CD8-positive, alpha-beta memory T cell (primary cell): ENCODE measurements around the gene ZNF274. TPM values are rescaled to one million over a fixed set of nuclear protein-coding genes. Genes with fewer than 3 reads are reported as not detected.

Experiments used
- CTCF ChIA-PET: fragments of 350-600 bp; sonication (Branson Sonifier 250); formaldehyde crosslinking; loops from one replicate; lab custom pipeline; 2021; ENCODE audit warnings: antibody characterized with exemption; lab: Charles Lee
- POLR2A ChIA-PET: fragments of 350-600 bp; sonication (Branson Sonifier 250); formaldehyde crosslinking; loops from one replicate; lab custom pipeline; 2021; ENCODE audit warnings: antibody characterized with exemption; lab: Charles Lee
- DNase-seq, 5 donors: peaks; one replicate each; pipeline versions ENCODE4 v3.0.0 to v3.0.0-alpha.2; 2020 to 2022; ENCODE audit warnings: mixed read lengths in 1 of 5
- H3K27ac ChIP-seq: one replicate; pipeline ENCODE4 v1.7.0; 2013; ENCODE audit warnings: low read depth, mild to moderate bottlenecking, low read length, moderate library complexity
- H3K27me3 ChIP-seq: 2 replicates; pipeline ENCODE4 v1.7.0; 2013; ENCODE audit warnings: low read length, mild to moderate bottlenecking; ENCODE audit not compliant: insufficient read depth, poor library complexity, severe bottlenecking
- H3K36me3 ChIP-seq: 2 replicates; pipeline ENCODE4 v1.7.0; 2013; ENCODE audit warnings: mild to moderate bottlenecking, low read length, moderate library complexity; ENCODE audit not compliant: insufficient read depth
- H3K4me1 ChIP-seq: 2 replicates; pipeline ENCODE4 v1.7.0; 2013; ENCODE audit warnings: mild to moderate bottlenecking, low read length, moderate library complexity; ENCODE audit not compliant: insufficient read depth
- H3K4me3 ChIP-seq: 2 replicates; pipeline ENCODE4 v1.7.0; 2013; ENCODE audit warnings: mild to moderate bottlenecking, low read length
- H3K9me3 ChIP-seq: 2 replicates; pipeline ENCODE4 v1.7.0; 2013; ENCODE audit warnings: mild to moderate bottlenecking, low read length
- H3K27ac Mint-ChIP-seq, 8 donors: one replicate each; pipeline ENCODE4 v1.8.0; 2020 to 2021; ENCODE audit warnings: mixed read lengths in 8 of 8, mild to moderate bottlenecking in 6 of 8, inconsistent platforms in 3 of 8, moderate library complexity in 3 of 8
- H3K27me3 Mint-ChIP-seq, 2 donors: one replicate each; pipeline ENCODE4 v1.8.0; 2020 to 2021; ENCODE audit warnings: mixed read lengths in 2 of 2, mild to moderate bottlenecking in 1 of 2, moderate library complexity in 1 of 2
- H3K36me3 Mint-ChIP-seq, 3 donors: one replicate each; pipeline ENCODE4 v1.8.0; 2020 to 2021; ENCODE audit warnings: mixed read lengths in 3 of 3, inconsistent platforms in 1 of 3, mild to moderate bottlenecking in 1 of 3
- H3K4me1 Mint-ChIP-seq, 3 donors: one replicate each; pipeline ENCODE4 v1.8.0; 2020 to 2021; ENCODE audit warnings: mixed read lengths in 3 of 3, inconsistent platforms in 1 of 3, mild to moderate bottlenecking in 1 of 3
- H3K4me3 Mint-ChIP-seq, 7 donors: one replicate each; pipeline ENCODE4 v1.8.0; 2020 to 2021; ENCODE audit warnings: mixed read lengths in 7 of 7, mild to moderate bottlenecking in 6 of 7, moderate library complexity in 4 of 7, inconsistent platforms in 2 of 7
- H3K9me3 Mint-ChIP-seq, 5 donors: one replicate each; pipeline ENCODE4 v1.8.0; 2020 to 2022; ENCODE audit warnings: mixed read lengths in 5 of 5, mild to moderate bottlenecking in 3 of 5, moderate library complexity in 2 of 5, inconsistent platforms in 1 of 5
- polyA plus RNA-seq: library from polyadenylated mRNA; unstranded; fragments of 300-500 nt; fragmentation: Illumina TruSeq; gene quantifications from one replicate; pipeline ENCODE4 v1.2.3, GENCODE V29; 2021
- total RNA-seq, 2 experiments: library from RNA; stranded (reverse); gene quantifications; one replicate each; pipeline ENCODE4 v1.2.3, GENCODE V29; 2021

The ZNF274 gene
- total and polyA plus RNA-seq, 3 experiments from 2014 or later = 23.4 to 32.0 (median 25.9) TPM

GRCh38 chr19:58217069-58217481 lies 34.2 kb downstream of the ZNF274 start:
- H3K4me1 ChIP-seq = no peaks in the 10 kb centered on the region
- no peak overlapping the region for H3K4me3 Mint-ChIP-seq
- CTCF ChIA-PET = no interaction called here
- H3K27me3 ChIP-seq = no peaks in the 10 kb centered on the region
- POLR2A ChIA-PET = no interaction called here
- H3K27ac ChIP-seq = no peak overlapping the region
- no peaks in the 10 kb centered on the region for H3K4me1 Mint-ChIP-seq
- H3K36me3 ChIP-seq = peaks cover 9% of the 10 kb centered on the region
- H3K27me3 Mint-ChIP-seq = no peaks in the 10 kb centered on the region
- DNase-seq = no peak
- H3K9me3 Mint-ChIP-seq = peaks cover 36 to 72% (median 60%) of the 10 kb centered on the region in 5 donors
- peaks cover 10 to 18% (median 17%) of the 10 kb centered on the region in 3 donors for H3K36me3 Mint-ChIP-seq
- H3K9me3 ChIP-seq = peaks cover 52% of the 10 kb centered on the region
- H3K4me3 ChIP-seq = no peak overlapping the region
- H3K27ac Mint-ChIP-seq = no peak overlapping the region

- Mint-ChIP-seq H3K4me1 (no peaks in the 10 kb centered on the region), H3K36me3 (peaks cover 3 to 13% (median 12%) of the 10 kb centered on the region in 3 donors), H3K9me3 (peaks cover 33 to 70% (median 56%) of the 10 kb centered on the region in 5 donors), H3K4me3 (no peak overlapping the region), H3K27ac (no peak overlapping the region), H3K27me3 (no peaks in the 10 kb centered on the region)
- Histone ChIP-seq H3K4me3 (no peak overlapping the region), H3K36me3 (peaks cover 2% of the 10 kb centered on the region), H3K9me3 (peaks cover 45% of the 10 kb centered on the region), H3K27ac (no peak overlapping the region), H3K27me3 (no peaks in the 10 kb centered on the region), H3K4me1 (no peaks in the 10 kb centered on the region)
- DNase-seq = no peak
- ChIA-PET CTCF (no interaction called here), POLR2A (no interaction called here)
Observed at GRCh38 chr19:58217607-58218391, 34.9 kb downstream of the ZNF274 start.

- Mint-ChIP-seq H3K9me3 (peaks cover 23 to 66% (median 48%) of the 10 kb centered on the region in 5 donors), H3K27ac (no peak overlapping the region), H3K4me1 (no peaks in the 10 kb centered on the region), H3K4me3 (no peak overlapping the region), H3K36me3 (peaks cover 2 to 6% (median 4%) of the 10 kb centered on the region in 3 donors), H3K27me3 (no peaks in the 10 kb centered on the region)
- Histone ChIP-seq H3K4me3 (no peak overlapping the region), H3K27me3 (no peaks in the 10 kb centered on the region), H3K36me3 (no peaks in the 10 kb centered on the region), H3K27ac (no peak overlapping the region), H3K9me3 (peaks cover 35% of the 10 kb centered on the region), H3K4me1 (no peaks in the 10 kb centered on the region)
- ChIA-PET POLR2A (no interaction called here), CTCF (interaction anchor here (0.6 kb wide), 1 partner anchor 12 kb away, joined by 3 read pairs; no protein-coding TSS in a partner anchor)
- peak in 4 of 5 donors; percentile 6 to 53 (median 20) for DNase-seq
Observed at GRCh38 chr19:58218899-58219298, 36.0 kb downstream of the ZNF274 start.

- peak overlapping the region; percentile 66 for H3K4me3 ChIP-seq
- no peak for DNase-seq
- peaks cover 20% of the 10 kb centered on the region for H3K36me3 ChIP-seq
- H3K9me3 ChIP-seq = no peaks in the 10 kb centered on the region
- Mint-ChIP-seq H3K27ac (peak overlapping the region; percentile 29 to 93 (median 82)), H3K9me3 (peaks cover 8 to 42% (median 13%) of the 10 kb centered on the region in 5 donors), H3K36me3 (peaks cover 29 to 47% (median 44%) of the 10 kb centered on the region in 3 donors), H3K4me1 (peaks cover 30 to 40% (median 34%) of the 10 kb centered on the region in 3 donors), H3K27me3 (peaks cover 0 to 1% of the 10 kb centered on the region in 2 donors), H3K4me3 (peak overlapping the region; percentile 87 to 98 (median 95))
- ChIA-PET CTCF (interaction anchor here (0.9 to 1.1 kb wide), 2 partner anchors 128 to 410 kb away, joined by 3 read pairs; no protein-coding TSS in a partner anchor), POLR2A (interaction anchor here (1.3 kb wide), 1 partner anchor 44 kb away, joined by 7 read pairs; the partner anchor contains the start of gene ZNF274)
- peaks cover 11% of the 10 kb centered on the region for H3K4me1 ChIP-seq
- peak overlapping the region; percentile 55 for H3K27ac ChIP-seq
- no peaks in the 10 kb centered on the region for H3K27me3 ChIP-seq
Observed at GRCh38 chr19:58227964-58228584, 45.2 kb downstream of the ZNF274 start.

GRCh38 chr19:58228585-58229254 lies 45.9 kb downstream of the ZNF274 start, which contains the start of gene ZNF544:
ZNF544 (plus strand) TSS chr19:58228914; CDS start chr19:58244024, 15,110 bp downstream.
- no peaks in the 10 kb centered on the region for H3K9me3 ChIP-seq
- H3K36me3 Mint-ChIP-seq = peaks cover 34 to 54% (median 50%) of the 10 kb centered on the region in 3 donors
- H3K4me1 Mint-ChIP-seq = peaks cover 33 to 46% (median 41%) of the 10 kb centered on the region in 3 donors
- H3K4me3 ChIP-seq = peak within 1 kb of the TSS; percentile 66
- peaks cover 11% of the 10 kb centered on the region for H3K4me1 ChIP-seq
- no peaks in the 10 kb centered on the region for H3K27me3 ChIP-seq
- H3K27ac ChIP-seq = peak within 1 kb of the TSS; percentile 55
- DNase-seq = peak; percentile 18 to 62 (median 36)
- peak within 1 kb of the TSS; percentile 87 to 98 (median 95) for H3K4me3 Mint-ChIP-seq
- H3K27me3 Mint-ChIP-seq = peaks cover 0 to 1% of the 10 kb centered on the region in 2 donors
- H3K9me3 Mint-ChIP-seq = peaks cover 10 to 44% (median 15%) of the 10 kb centered on the region in 5 donors
- H3K36me3 ChIP-seq = peaks cover 22% of the 10 kb centered on the region
- H3K27ac Mint-ChIP-seq = peak within 1 kb of the TSS; percentile 29 to 93 (median 82)
- POLR2A ChIA-PET = interaction anchor here (1.3 kb wide), 1 partner anchor 45 kb away, joined by 7 read pairs; the partner anchor contains the start of gene ZNF274
- CTCF ChIA-PET = interaction anchor here (0.9 to 1.1 kb wide), 3 partner anchors 17 to 411 kb away, joined by 3 to 4 read pairs (median 3); no protein-coding TSS in a partner anchor

- Mint-ChIP-seq H3K36me3 (peaks cover 39 to 59% (median 55%) of the 10 kb centered on the region in 3 donors), H3K27ac (peak overlapping the region in 6 of 8 donors; percentile 27 to 93 (median 79)), H3K4me1 (peaks cover 38 to 51% (median 45%) of the 10 kb centered on the region in 3 donors), H3K4me3 (peak overlapping the region; percentile 87 to 98 (median 95)), H3K27me3 (peaks cover 0 to 1% of the 10 kb centered on the region in 2 donors), H3K9me3 (peaks cover 10 to 43% (median 15%) of the 10 kb centered on the region in 5 donors)
- H3K27me3 ChIP-seq = no peaks in the 10 kb centered on the region
- H3K4me3 ChIP-seq = peak overlapping the region; percentile 44
- DNase-seq = peak in 2 of 5 donors; percentile 12 to 14
- no peaks in the 10 kb centered on the region for H3K9me3 ChIP-seq
- peaks cover 11% of the 10 kb centered on the region for H3K4me1 ChIP-seq
- CTCF ChIA-PET = interaction anchor here (0.9 to 1.0 kb wide), 2 partner anchors 18 to 77 kb away, joined by 3 to 4 read pairs; no protein-coding TSS in a partner anchor
- H3K27ac ChIP-seq = peak overlapping the region; percentile 55
- POLR2A ChIA-PET = no interaction called here
- H3K36me3 ChIP-seq = peaks cover 27% of the 10 kb centered on the region
Observed at GRCh38 chr19:58229255-58229639, 46.4 kb downstream of the ZNF274 start.

- Mint-ChIP-seq H3K36me3 (peaks cover 43 to 84% (median 80%) of the 10 kb centered on the region in 3 donors), H3K27me3 (peaks cover 0 to 2% of the 10 kb centered on the region in 2 donors), H3K9me3 (peaks cover 7 to 85% (median 44%) of the 10 kb centered on the region in 5 donors), H3K4me3 (no peak overlapping the region), H3K27ac (peak overlapping the region in 1 of 8 donors; percentile 22), H3K4me1 (peaks cover 10 to 17% (median 13%) of the 10 kb centered on the region in 3 donors)
- Histone ChIP-seq H3K9me3 (peaks cover 8% of the 10 kb centered on the region), H3K36me3 (peaks cover 16% of the 10 kb centered on the region), H3K4me3 (no peak overlapping the region), H3K4me1 (no peaks in the 10 kb centered on the region), H3K27ac (no peak overlapping the region), H3K27me3 (no peaks in the 10 kb centered on the region)
- DNase-seq = no peak
- ChIA-PET POLR2A (no interaction called here), CTCF (no interaction called here)
Observed at GRCh38 chr19:58237324-58237723, 54.5 kb downstream of the ZNF274 start.
